Liver (tissue), 3 donors: ENCODE measurements around the gene RNF168.
"Not testable (repeated sequence)": the region's sequence is repeated elsewhere in the genome, so short reads cannot be mapped to it uniquely, and the experiment has no call there.

ENCODE experiments used
- CTCF ChIP-seq: fragments of 150-350 bp; IDR thresholded peaks from 2 replicates; pipeline ENCODE4 v1.5.1; 2017; ENCODE audit warnings: improper control_type of control experiment, low read depth, low read length; ENCODE audit not compliant: missing input control
- EGR1 ChIP-seq, 2 donors: IDR thresholded peaks; 2 replicates each; pipeline ENCODE4 v1.6.1; 2016 to 2018; ENCODE audit warnings: antibody characterized with exemption in 2 of 2, low read depth in 2 of 2
- HNF4A ChIP-seq, 2 donors: conservative IDR thresholded peaks; 2 replicates each; pipeline ENCODE4 v1.6.1; 2016; ENCODE audit warnings: antibody characterized with exemption in 2 of 2, mild to moderate bottlenecking in 2 of 2
- MAX ChIP-seq: IDR thresholded peaks from 2 replicates; pipeline ENCODE4 v1.6.1; 2016; ENCODE audit warnings: antibody characterized with exemption
- RAD21 ChIP-seq, 2 donors: IDR thresholded peaks; 2 replicates each; pipeline ENCODE4 v1.6.1; 2016; ENCODE audit warnings: antibody characterized with exemption in 2 of 2, mild to moderate bottlenecking in 2 of 2
- REST ChIP-seq: IDR thresholded peaks from 2 replicates; pipeline ENCODE4 v1.6.1; 2016; ENCODE audit warnings: antibody characterized with exemption, mild to moderate bottlenecking
- SP1 ChIP-seq: IDR thresholded peaks from 2 replicates; pipeline ENCODE4 v1.6.1; 2018; ENCODE audit warnings: antibody characterized with exemption, mild to moderate bottlenecking
- YY1 ChIP-seq: IDR thresholded peaks from 2 replicates; pipeline ENCODE4 v1.6.1; 2016; ENCODE audit warnings: antibody characterized with exemption, mild to moderate bottlenecking
- TF ChIP-seq, protein P1 (sequence below): IDR thresholded peaks from 2 replicates; pipeline ENCODE4 v1.6.1; 2016; ENCODE audit warnings: antibody characterized with exemption
- TF ChIP-seq, protein P2 (sequence below): IDR thresholded peaks from 2 replicates; pipeline ENCODE4 v1.6.1; 2016; ENCODE audit warnings: antibody characterized with exemption
- donor health status: healthy.
- donor health status: healthy.

GRCh38 chr3:196504077-196504398 is 470 bp upstream of the RNF168 start:
- TF ChIP-seq CTCF; REST; HNF4A (conservative IDR thresholded peaks at IDR 0.05); RAD21 (IDR thresholded peaks at IDR 0.05); EGR1 (IDR thresholded peaks at IDR 0.05; ENCODE audit: low read depth in 2 of 2); MAX; SP1; YY1: not testable (repeated sequence)
- TF ChIP-seq, protein P1, sequence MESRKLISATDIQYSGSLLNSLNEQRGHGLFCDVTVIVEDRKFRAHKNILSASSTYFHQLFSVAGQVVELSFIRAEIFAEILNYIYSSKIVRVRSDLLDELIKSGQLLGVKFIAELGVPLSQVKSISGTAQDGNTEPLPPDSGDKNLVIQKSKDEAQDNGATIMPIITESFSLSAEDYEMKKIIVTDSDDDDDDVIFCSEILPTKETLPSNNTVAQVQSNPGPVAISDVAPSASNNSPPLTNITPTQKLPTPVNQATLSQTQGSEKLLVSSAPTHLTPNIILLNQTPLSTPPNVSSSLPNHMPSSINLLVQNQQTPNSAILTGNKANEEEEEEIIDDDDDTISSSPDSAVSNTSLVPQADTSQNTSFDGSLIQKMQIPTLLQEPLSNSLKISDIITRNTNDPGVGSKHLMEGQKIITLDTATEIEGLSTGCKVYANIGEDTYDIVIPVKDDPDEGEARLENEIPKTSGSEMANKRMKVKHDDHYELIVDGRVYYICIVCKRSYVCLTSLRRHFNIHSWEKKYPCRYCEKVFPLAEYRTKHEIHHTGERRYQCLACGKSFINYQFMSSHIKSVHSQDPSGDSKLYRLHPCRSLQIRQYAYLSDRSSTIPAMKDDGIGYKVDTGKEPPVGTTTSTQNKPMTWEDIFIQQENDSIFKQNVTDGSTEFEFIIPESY = not testable (repeated sequence)
- TF ChIP-seq, protein P2, sequence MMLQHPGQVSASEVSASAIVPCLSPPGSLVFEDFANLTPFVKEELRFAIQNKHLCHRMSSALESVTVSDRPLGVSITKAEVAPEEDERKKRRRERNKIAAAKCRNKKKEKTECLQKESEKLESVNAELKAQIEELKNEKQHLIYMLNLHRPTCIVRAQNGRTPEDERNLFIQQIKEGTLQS = not testable (repeated sequence)
